IMR-90 (cell line): ENCODE results near the gene CDC42EP1. TPM values are rescaled to one million over a fixed set of nuclear protein-coding genes. Genes with fewer than 3 reads are reported as not detected.

Experiments used
- ATAC-seq: fragments of 200-7000 bp; cut with Tn5 transposase; 2 replicates; pipeline ENCODE4 v1.9.1; 2020; ENCODE audit warnings: low read depth, mild to moderate bottlenecking, moderate library complexity
- BruUV-seq: library from RNA; stranded (reverse); fragments of 400-500 nt; replicated peaks from 2 replicates; lab custom pipeline; 2021; lab: Mats Ljungman, UMichigan
- CTCF ChIA-PET: fragments of 300-600 bp; formaldehyde crosslinking; extraction: SDS; loops from one replicate; lab custom pipeline; 2021; ENCODE audit warnings: antibody characterized with exemption; lab: Yijun Ruan, JAX
- POLR2A ChIA-PET: fragments of 300-600 bp; sonication (Branson Sonifier 250); formaldehyde crosslinking; loops from one replicate; lab custom pipeline; 2022; ENCODE audit warnings: antibody characterized with exemption; ENCODE audit not compliant: unreplicated experiment; lab: Charles Lee
- DNase-seq: peaks from one replicate; pipeline ENCODE4 v3.0.0; 2013
- H2AFZ ChIP-seq: replicated peaks from 2 replicates; pipeline ENCODE3; 2013; ENCODE audit warnings: low read length, mild to moderate bottlenecking; ENCODE audit not compliant: poor library complexity
- H2AK5ac ChIP-seq: 2 replicates; pipeline ENCODE4 v1.6.1; 2013; ENCODE audit warnings: low read depth, low read length, inconsistent platforms
- H2AK9ac ChIP-seq: replicated peaks from 2 replicates; pipeline ENCODE3; 2013; ENCODE audit warnings: mild to moderate bottlenecking, low read depth, low read length, moderate library complexity; ENCODE audit not compliant: poor library complexity
- H2BK120ac ChIP-seq: 2 replicates; pipeline ENCODE4 v1.6.1; 2013; ENCODE audit warnings: low read depth, low read length, inconsistent platforms
- H2BK15ac ChIP-seq: 3 replicates; pipeline ENCODE4 v1.6.1; 2013; ENCODE audit warnings: low read depth, low read length, inconsistent platforms
- H2BK20ac ChIP-seq: 2 replicates; pipeline ENCODE4 v1.6.1; 2013; ENCODE audit warnings: low read depth, mild to moderate bottlenecking, inconsistent platforms, low read length, moderate library complexity
- H2BK5ac ChIP-seq: 2 replicates; pipeline ENCODE4 v1.6.1; 2013; ENCODE audit warnings: mild to moderate bottlenecking, low read depth, low read length, inconsistent platforms; ENCODE audit not compliant: poor library complexity, severe bottlenecking
- H3K14ac ChIP-seq: replicated peaks from 2 replicates; pipeline ENCODE4 v1.6.1; 2013; ENCODE audit warnings: low read depth, low read length, inconsistent platforms
- H3K18ac ChIP-seq: 2 replicates; pipeline ENCODE4 v1.6.1; 2013; ENCODE audit warnings: low read depth, low read length, control low read depth
- H3K23ac ChIP-seq: 2 replicates; pipeline ENCODE4 v1.6.1; 2013; ENCODE audit warnings: low read depth, low read length, inconsistent platforms
- H3K27ac ChIP-seq: 2 replicates; pipeline ENCODE4 v1.5.1; 2013; ENCODE audit warnings: mild to moderate bottlenecking, control low read depth, low read length; ENCODE audit not compliant: insufficient read depth
- H3K27me3 ChIP-seq: 2 replicates; pipeline ENCODE4 v1.6.1; 2013; ENCODE audit warnings: low read length; ENCODE audit not compliant: control insufficient read depth, insufficient read depth
- H3K36me3 ChIP-seq: 2 replicates; pipeline ENCODE4 v1.6.1; 2013; ENCODE audit warnings: low read length, mixed read lengths; ENCODE audit not compliant: control insufficient read depth, insufficient read depth
- H3K4ac ChIP-seq: 2 replicates; pipeline ENCODE4 v1.6.1; 2013; ENCODE audit warnings: low read depth, low read length, inconsistent platforms
- H3K4me1 ChIP-seq: 2 replicates; pipeline ENCODE4 v1.6.1; 2013; ENCODE audit warnings: low read length, mixed read lengths; ENCODE audit not compliant: control insufficient read depth, insufficient read depth
- H3K4me2 ChIP-seq: 2 replicates; pipeline ENCODE4 v1.6.1; 2013; ENCODE audit warnings: low read depth, mild to moderate bottlenecking, control low read depth, low read length, moderate library complexity
- H3K4me3 ChIP-seq: 2 replicates; pipeline ENCODE4 v1.5.1; 2013; ENCODE audit warnings: low read depth, mild to moderate bottlenecking, control low read depth, low read length, moderate library complexity; ENCODE audit not compliant: insufficient read depth
- H3K56ac ChIP-seq: 2 replicates; pipeline ENCODE4 v1.6.1; 2013; ENCODE audit warnings: low read length, inconsistent platforms; ENCODE audit not compliant: insufficient read depth; ENCODE audit errors: extremely low read depth
- H3K79me1 ChIP-seq, 2 experiments: 2 replicates each; pipeline ENCODE4 v1.6.1; 2013; ENCODE audit warnings: low read length in 2 of 2, inconsistent platforms in 1 of 2, low read depth in 1 of 2
- H3K9ac ChIP-seq: 2 replicates; pipeline ENCODE4 v1.6.1; 2013; ENCODE audit warnings: low read depth, low read length, control low read depth
- H3K9me1 ChIP-seq: 2 replicates; pipeline ENCODE4 v1.6.1; 2013; ENCODE audit warnings: low read length, inconsistent platforms; ENCODE audit not compliant: insufficient read depth
- H3K9me3 ChIP-seq: 2 replicates; pipeline ENCODE4 v1.6.1; 2013; ENCODE audit warnings: low read length; ENCODE audit not compliant: control insufficient read depth, insufficient read depth
- H4K20me1 ChIP-seq: 2 replicates; pipeline ENCODE4 v1.6.1; 2013; ENCODE audit warnings: low read length, inconsistent platforms; ENCODE audit not compliant: insufficient read depth
- H4K5ac ChIP-seq: 2 replicates; pipeline ENCODE4 v1.6.1; 2013; ENCODE audit warnings: mild to moderate bottlenecking, low read depth, low read length, control low read depth
- H4K8ac ChIP-seq, 2 experiments: 2 replicates each; pipeline ENCODE4 v1.6.1; 2013; ENCODE audit warnings: low read depth in 2 of 2, low read length in 2 of 2, control low read depth in 1 of 2, inconsistent platforms in 1 of 2
- H4K91ac ChIP-seq: 2 replicates; pipeline ENCODE4 v1.6.1; 2013; ENCODE audit warnings: low read depth, low read length, inconsistent platforms; ENCODE audit not compliant: insufficient read depth
- BHLHE40 ChIP-seq: fragments of 150-350 bp; IDR thresholded peaks from 2 replicates; pipeline ENCODE4 v1.6.1; 2016; ENCODE audit warnings: mild to moderate bottlenecking, low read depth, low read length
- CEBPB ChIP-seq: IDR thresholded peaks from 2 replicates; pipeline ENCODE4 v1.6.1; 2012; ENCODE audit warnings: low read depth, low read length, improper control_type of control experiment
- CHD1 ChIP-seq: IDR thresholded peaks from 2 replicates; pipeline ENCODE4 v1.6.1; 2012; ENCODE audit warnings: low read depth, low read length, improper control_type of control experiment
- CTCF ChIP-seq: conservative IDR thresholded peaks from 2 replicates; pipeline ENCODE4 v1.5.1; 2012; ENCODE audit warnings: mild to moderate bottlenecking, low read depth, low read length, improper control_type of control experiment
- ELK1 ChIP-seq: fragments of 150-350 bp; IDR thresholded peaks from 2 replicates; pipeline ENCODE4 v1.6.1; 2016; ENCODE audit warnings: low read depth, mild to moderate bottlenecking, low read length, moderate library complexity, borderline replicate concordance
- FOS ChIP-seq: fragments of 150-350 bp; IDR thresholded peaks from 2 replicates; pipeline ENCODE4 v1.6.1; 2016; ENCODE audit warnings: low read depth, low read length
- MAFK ChIP-seq: IDR thresholded peaks from 2 replicates; pipeline ENCODE4 v1.6.1; 2012; ENCODE audit warnings: low read depth, low read length, improper control_type of control experiment
- MAZ ChIP-seq: IDR thresholded peaks from 2 replicates; pipeline ENCODE4 v1.6.1; 2012; ENCODE audit warnings: low read depth, mild to moderate bottlenecking, low read length, improper control_type of control experiment, moderate library complexity, borderline replicate concordance
- NFE2L2 ChIP-seq: fragments of 150-350 bp; IDR thresholded peaks from 2 replicates; pipeline ENCODE4 v1.6.1; 2016; ENCODE audit warnings: low read depth, mild to moderate bottlenecking, low read length
- POLR2A ChIP-seq: IDR thresholded peaks from 2 replicates; pipeline ENCODE4 v1.6.1; 2012; ENCODE audit warnings: mild to moderate bottlenecking, low read depth, low read length
- RAD21 ChIP-seq: IDR thresholded peaks from 2 replicates; pipeline ENCODE4 v1.6.1; 2012; ENCODE audit warnings: low read length, improper control_type of control experiment
- RCOR1 ChIP-seq: IDR thresholded peaks from 2 replicates; pipeline ENCODE4 v1.6.1; 2012; ENCODE audit warnings: mild to moderate bottlenecking, low read length, improper control_type of control experiment; ENCODE audit not compliant: insufficient replicate concordance
- RFX5 ChIP-seq: IDR thresholded peaks from 2 replicates; pipeline ENCODE4 v1.8.0; 2012; ENCODE audit warnings: low read depth, mild to moderate bottlenecking, low read length, moderate library complexity
- SMC3 ChIP-seq: fragments of 150-350 bp; IDR thresholded peaks from 2 replicates; pipeline ENCODE4 v1.6.1; 2016; ENCODE audit warnings: low read depth, mild to moderate bottlenecking, antibody characterized with exemption, low read length, moderate library complexity
- WGBS, 2 experiments: methylation state at CpG; one replicate each; pipeline versions ENCODE4 v1.1.5 to v1.1.7; 2013; ENCODE audit warnings: missing lambda C conversion rate in 2 of 2; ENCODE audit not compliant: insufficient read length in 1 of 2; ENCODE audit errors: extremely low coverage in 2 of 2; 5-methylcytosine and 5-hydroxymethylcytosine counted together
- dilution Hi-C: fragments of 300-500 bp; cut with HindIII; formaldehyde crosslinking; loops from one replicate; pipeline ENCODE4 v1.14.3; 2018; ENCODE audit warnings: low sequenced_read_pairs; ENCODE audit not compliant: unreplicated experiment
- in situ Hi-C: fragments of 300-500 bp; cut with MboI; formaldehyde crosslinking; loops from 3 replicates; pipeline ENCODE4 v1.14.3; 2019; ENCODE audit warnings: low sequenced_read_pairs, inconsistent platforms, mixed read lengths
- intact Hi-C: fragments of 100-400 bp; cut with micrococcal nuclease; formaldehyde crosslinking; loops from 2 replicates; pipeline ENCODE4 v1.10.0; 2022
- polyA plus RNA-seq, 3 experiments: library from polyadenylated mRNA; depleted of rRNA; stranded (reverse); fragments of >200 nt; gene quantifications; 2 replicates each; pipeline ENCODE4 v1.2.3, GENCODE V29; 2012; ENCODE audit warnings: low replicate concordance in 1 of 3
- total RNA-seq: library from RNA; depleted of rRNA; stranded (reverse); fragments of >200 nt; gene quantifications from 2 replicates; pipeline ENCODE4 v1.2.3, GENCODE V29; 2012
- TF ChIP-seq, protein P1 (sequence below): fragments of 150-350 bp; IDR thresholded peaks from 2 replicates; pipeline ENCODE4 v1.6.1; 2017; ENCODE audit warnings: mild to moderate bottlenecking, antibody characterized with exemption, low read length, low read depth

CDC42EP1 gene
- total and polyA plus RNA-seq, 2 of the 4 experiments (the other 2 are of a cell fraction) = 4.7 to 47.3 TPM

- Histone ChIP-seq H3K4me3 (no peak overlapping the region), H3K18ac (no peak overlapping the region), H3K14ac (no peak overlapping the region), H3K27me3 (peaks cover 19% of the 10 kb centered on the region), H3K9ac (no peak overlapping the region), H3K9me3 (no peaks in the 10 kb centered on the region), H4K91ac (no peak overlapping the region), H3K4me1 (no peaks in the 10 kb centered on the region; the same call in 1 of the 2 replicates), H3K79me1 (no peaks in the 10 kb centered on the region), H3K9me1 (0 out of 2 replicates have a peak, but pooled peaks cover 3% of the 10 kb centered on the region), H4K20me1 (no peaks in the 10 kb centered on the region), H2BK15ac (no peak overlapping the region), H3K23ac (no peak overlapping the region), H2BK20ac (no peak overlapping the region), H3K36me3 (no peaks in the 10 kb centered on the region), H4K5ac (no peak overlapping the region), H4K8ac (peak overlapping the region; percentile 16 to 65; a peak in 2 of 4 replicates), H3K4ac (no peak overlapping the region), H3K27ac (no peak overlapping the region), H2AK5ac (0 out of 2 replicates have a peak overlapping the region, but pooled peaks have one; percentile 17), H2BK120ac (no peak overlapping the region), H2AK9ac (no peak overlapping the region), H2BK5ac (no peak overlapping the region), H3K4me2 (no peak overlapping the region), H3K56ac (no peak overlapping the region), H2AFZ (no peak overlapping the region)
- DNase-seq = no peak
- no peak for ATAC-seq
- WGBS, 2 experiments = 95% methylated on average over 5 of the region's 12 CpGs; no CpG with 5 or more reads in 1 of the 2 experiments
- in situ Hi-C loops = no loop called here
- POLR2A ChIA-PET = interaction anchor here (0.9 to 1.0 kb wide), 2 partner anchors 42 to 46 kb away, joined by 3 to 4 read pairs; no protein-coding TSS in a partner anchor
- intact Hi-C loops = loop anchor here (1.0 kb wide), 1 partner anchor 53 kb away; no protein-coding TSS in a partner anchor
- no TSS peak for BruUV-seq
- CTCF ChIA-PET = interaction anchor here (0.8 to 1.8 kb wide), 16 partner anchors 9 to 119 kb away, joined by 3 to 28 read pairs (median 4); partner anchors contain the start of gene GGA1
- dilution Hi-C loops = no loop called here
- TF ChIP-seq RCOR1 (no peak), RAD21 (no peak), SMC3 (no peak), POLR2A (no peak), RFX5 (no peak), MAFK (no peak), CEBPB (no peak), MAZ (no peak), BHLHE40 (no peak), FOS (no peak), CHD1 (no peak), NFE2L2 (no peak), ELK1 (no peak), CTCF (no peak)
- TF ChIP-seq, protein P1, sequence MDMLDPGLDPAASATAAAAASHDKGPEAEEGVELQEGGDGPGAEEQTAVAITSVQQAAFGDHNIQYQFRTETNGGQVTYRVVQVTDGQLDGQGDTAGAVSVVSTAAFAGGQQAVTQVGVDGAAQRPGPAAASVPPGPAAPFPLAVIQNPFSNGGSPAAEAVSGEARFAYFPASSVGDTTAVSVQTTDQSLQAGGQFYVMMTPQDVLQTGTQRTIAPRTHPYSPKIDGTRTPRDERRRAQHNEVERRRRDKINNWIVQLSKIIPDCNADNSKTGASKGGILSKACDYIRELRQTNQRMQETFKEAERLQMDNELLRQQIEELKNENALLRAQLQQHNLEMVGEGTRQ = no peak
Observed at GRCh38 chr22:37591823-37592404, 31.6 kb downstream of the CDC42EP1 start.
